ENCODE measurements around the gene TMEM87A. TPM values are rescaled to one million over a fixed set of nuclear protein-coding genes. Genes with fewer than 3 reads are reported as not detected.

TMEM87A gene
- total RNA-seq, 1 donor from 2014 or later, result 27.7 TPM

GRCh38 chr15:42207674-42208579, 65.3 kb downstream of the TMEM87A start, which contains the start of gene VPS39:
TSS of gene VPS39 (minus strand) at chr15:42208304. CDS start at chr15:42208153, 151 bp downstream.
- peak; percentile 65 for DNase-seq (ENCODE audit: extremely low read depth, low read depth, low spot score)

- no peak for DNase-seq (ENCODE audit: extremely low read depth, low read depth, low spot score)
Measured at GRCh38 chr15:42206406-42206805, 66.8 kb downstream of the TMEM87A start.

- no peak for DNase-seq (ENCODE audit: extremely low read depth, low read depth, low spot score)
Measured at GRCh38 chr15:42203891-42204290, 69.3 kb downstream of the TMEM87A start.

- DNase-seq (ENCODE audit: extremely low read depth, low read depth, low spot score), result no peak
Measured at GRCh38 chr15:42202653-42203052, 70.6 kb downstream of the TMEM87A start.

- DNase-seq (ENCODE audit: extremely low read depth, low read depth, low spot score), result no peak
Measured at GRCh38 chr15:42201801-42202200, 71.4 kb downstream of the TMEM87A start.

GRCh38 chr15:42199126-42199525, 74.1 kb downstream of the TMEM87A start:
- no peak for DNase-seq (ENCODE audit: extremely low read depth, low read depth, low spot score)

GRCh38 chr15:42198516-42198915, 74.7 kb downstream of the TMEM87A start:
- DNase-seq (ENCODE audit: extremely low read depth, low read depth, low spot score), result no peak

- no peak for DNase-seq (ENCODE audit: extremely low read depth, low read depth, low spot score)
Measured at GRCh38 chr15:42194513-42194912, 78.7 kb downstream of the TMEM87A start.

- DNase-seq (ENCODE audit: extremely low read depth, low read depth, low spot score), result no peak
Measured at GRCh38 chr15:42193383-42193782, 79.8 kb downstream of the TMEM87A start.

- DNase-seq (ENCODE audit: extremely low read depth, low read depth, low spot score), result no peak
Measured at GRCh38 chr15:42191610-42192346, 81.5 kb downstream of the TMEM87A start.

GRCh38 chr15:42190370-42190769, 82.9 kb downstream of the TMEM87A start:
- no peak for DNase-seq (ENCODE audit: extremely low read depth, low read depth, low spot score)

- DNase-seq (ENCODE audit: extremely low read depth, low read depth, low spot score), result no peak
Measured at GRCh38 chr15:42185801-42186200, 87.4 kb downstream of the TMEM87A start.

- DNase-seq (ENCODE audit: extremely low read depth, low read depth, low spot score), result no peak
Measured at GRCh38 chr15:42184736-42185135, 88.5 kb downstream of the TMEM87A start.

GRCh38 chr15:42184296-42184695, 88.9 kb downstream of the TMEM87A start:
- no peak for DNase-seq (ENCODE audit: extremely low read depth, low read depth, low spot score)

GRCh38 chr15:42182961-42183360, 90.3 kb downstream of the TMEM87A start:
- no peak for DNase-seq (ENCODE audit: extremely low read depth, low read depth, low spot score)

- no peak for DNase-seq (ENCODE audit: extremely low read depth, low read depth, low spot score)
Measured at GRCh38 chr15:42182328-42182886, 90.8 kb downstream of the TMEM87A start.

GRCh38 chr15:42178056-42178455, 95.2 kb downstream of the TMEM87A start:
- DNase-seq (ENCODE audit: extremely low read depth, low read depth, low spot score), result no peak

GRCh38 chr15:42175671-42176070, 97.6 kb downstream of the TMEM87A start:
- DNase-seq (ENCODE audit: extremely low read depth, low read depth, low spot score), result peak; percentile 23

- DNase-seq (ENCODE audit: extremely low read depth, low read depth, low spot score), result no peak
Measured at GRCh38 chr15:42172475-42172874, 100.8 kb downstream of the TMEM87A start.

- no peak for DNase-seq (ENCODE audit: extremely low read depth, low read depth, low spot score)
Measured at GRCh38 chr15:42171795-42172194, 101.4 kb downstream of the TMEM87A start.

- no peak for DNase-seq (ENCODE audit: extremely low read depth, low read depth, low spot score)
Measured at GRCh38 chr15:42171122-42171521, 102.1 kb downstream of the TMEM87A start.

All from glomerular endothelial cell (primary cell).